NCI-H2171 (cell line): ENCODE data around the gene ARFRP1.

Source experiments
- DNase-seq: peaks from one replicate; lab custom pipeline; 2025; lab: John Stamatoyannopoulos, UW

The ARFRP1 gene

DNA sequence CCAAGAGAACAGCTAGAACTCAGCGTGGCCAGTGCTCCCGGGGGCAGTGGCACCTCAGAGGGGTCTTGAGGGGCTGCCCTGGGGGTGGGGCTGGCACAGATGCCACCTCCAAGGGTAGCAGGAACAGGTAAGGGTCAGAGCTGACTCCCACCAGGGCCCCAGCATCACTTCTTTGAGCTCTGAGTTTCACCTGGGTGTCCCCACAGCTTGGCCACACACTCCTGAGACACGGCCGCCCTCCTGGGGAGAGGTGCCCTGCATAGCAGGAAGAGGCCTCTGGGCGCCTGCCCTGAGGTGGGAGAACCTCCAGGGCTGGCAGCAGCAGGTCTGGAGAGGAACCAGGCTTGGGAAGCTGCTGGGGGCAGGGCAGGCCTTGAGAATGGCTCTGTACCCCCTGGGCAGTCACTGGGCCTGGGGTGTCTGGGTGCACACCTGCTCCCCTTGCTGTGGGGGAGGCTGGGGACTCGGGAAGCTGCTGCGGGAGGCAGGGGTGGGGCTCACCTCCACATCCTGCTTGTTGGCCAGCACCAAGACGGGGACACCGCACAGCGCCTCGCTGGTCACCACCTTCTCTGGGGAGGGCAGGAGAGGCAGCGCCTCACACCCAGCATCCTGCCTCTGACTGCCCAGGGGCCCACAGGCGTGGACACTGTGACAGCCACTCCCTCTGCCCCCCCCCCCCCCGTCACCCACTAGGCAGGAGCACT is 6.3 kb downstream of the ARFRP1 start:
- DNase-seq = no peak

DNA sequence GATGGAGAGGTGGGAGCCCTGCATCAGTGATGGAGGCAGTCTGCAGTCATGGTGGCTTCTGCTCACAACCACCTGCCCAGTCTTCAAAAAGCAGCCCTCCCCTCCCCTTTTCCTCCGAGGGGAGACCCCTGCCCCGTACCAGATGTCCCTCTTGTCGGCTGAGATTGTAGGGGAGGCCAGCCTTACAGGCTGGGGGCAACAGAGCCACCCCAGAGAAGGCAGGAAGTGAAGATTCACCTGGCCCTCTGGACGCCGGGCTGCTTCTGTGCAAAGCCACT is 6.8 kb downstream of the ARFRP1 start:
- DNase-seq = no peak

DNA sequence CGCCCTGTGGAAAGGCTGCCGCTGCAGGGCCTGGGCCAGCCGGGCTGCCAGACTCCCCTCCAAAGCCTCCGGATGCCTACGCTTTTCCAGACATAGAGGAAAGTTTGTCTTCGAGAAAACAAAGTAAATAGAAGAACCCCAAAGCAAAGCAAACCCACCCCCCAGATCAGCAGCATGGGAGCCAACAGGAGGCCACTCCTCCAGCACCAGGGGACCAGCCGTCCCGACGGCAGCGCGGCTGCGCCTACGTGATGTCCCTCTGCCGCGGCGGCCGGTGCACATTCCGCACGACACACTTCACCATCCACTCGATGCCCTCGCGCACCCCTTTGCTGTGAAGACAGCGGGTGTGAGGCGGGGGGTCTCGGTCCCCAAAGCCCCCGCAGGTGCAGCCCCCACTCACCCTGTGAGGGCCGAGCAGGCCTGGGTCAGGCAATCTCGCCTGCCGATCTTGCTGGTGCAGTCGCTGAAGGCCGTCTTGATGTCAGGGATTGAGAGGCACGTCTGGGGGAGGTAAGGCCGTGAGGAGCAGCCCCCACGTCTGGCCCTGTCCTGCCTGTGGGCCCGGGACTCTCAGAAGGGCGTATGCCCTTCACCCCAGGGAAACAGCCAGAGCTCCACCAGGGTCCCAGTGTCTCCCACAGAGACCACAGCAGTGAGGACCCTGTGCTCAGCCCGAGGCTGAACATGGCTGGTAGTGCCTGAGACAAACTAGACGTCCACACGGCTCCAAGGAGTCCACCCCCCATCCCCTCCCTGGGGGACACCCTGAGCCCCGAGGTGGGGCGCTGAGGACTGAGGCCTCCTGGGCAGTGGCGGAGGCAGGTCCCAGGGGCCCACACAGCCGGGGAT is 7.4 kb downstream of the ARFRP1 start:
- DNase-seq = no peak

DNA sequence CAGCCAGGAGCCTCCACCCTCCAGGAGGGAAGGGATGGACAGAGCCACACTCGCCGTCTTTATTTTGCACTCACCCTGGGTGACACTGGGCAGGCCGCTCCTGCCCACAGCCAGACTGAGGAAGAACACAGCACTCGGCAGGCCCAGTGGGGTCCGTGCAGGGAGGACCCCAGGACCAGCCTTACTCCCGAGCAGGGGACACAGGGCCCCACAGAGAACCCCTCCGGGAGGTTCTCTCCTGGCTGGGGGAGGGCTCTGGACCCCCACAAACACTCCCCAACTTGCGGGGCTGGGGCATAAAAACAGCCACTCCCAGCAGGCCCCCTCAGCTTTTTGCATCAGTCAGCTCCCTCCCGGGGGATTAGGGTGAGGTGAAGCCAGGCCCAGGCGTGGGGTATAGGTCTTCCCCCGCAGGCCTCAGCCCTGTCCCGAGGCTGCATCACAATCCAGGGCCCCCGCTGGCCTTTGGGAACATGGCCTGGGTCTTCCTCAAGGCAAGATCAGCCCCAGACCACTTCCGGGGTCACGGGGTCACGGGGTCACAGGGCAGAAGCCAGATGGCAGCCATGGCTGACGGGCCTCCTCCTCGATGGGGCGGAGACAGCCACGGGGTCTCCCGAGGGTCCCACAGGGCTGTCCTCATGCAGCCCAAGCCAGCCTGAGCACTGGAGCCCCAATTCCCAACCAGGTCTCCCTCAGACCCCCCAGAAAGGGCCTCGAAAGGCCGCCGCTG is 8.1 kb downstream of the ARFRP1 start:
- no peak for DNase-seq

DNA sequence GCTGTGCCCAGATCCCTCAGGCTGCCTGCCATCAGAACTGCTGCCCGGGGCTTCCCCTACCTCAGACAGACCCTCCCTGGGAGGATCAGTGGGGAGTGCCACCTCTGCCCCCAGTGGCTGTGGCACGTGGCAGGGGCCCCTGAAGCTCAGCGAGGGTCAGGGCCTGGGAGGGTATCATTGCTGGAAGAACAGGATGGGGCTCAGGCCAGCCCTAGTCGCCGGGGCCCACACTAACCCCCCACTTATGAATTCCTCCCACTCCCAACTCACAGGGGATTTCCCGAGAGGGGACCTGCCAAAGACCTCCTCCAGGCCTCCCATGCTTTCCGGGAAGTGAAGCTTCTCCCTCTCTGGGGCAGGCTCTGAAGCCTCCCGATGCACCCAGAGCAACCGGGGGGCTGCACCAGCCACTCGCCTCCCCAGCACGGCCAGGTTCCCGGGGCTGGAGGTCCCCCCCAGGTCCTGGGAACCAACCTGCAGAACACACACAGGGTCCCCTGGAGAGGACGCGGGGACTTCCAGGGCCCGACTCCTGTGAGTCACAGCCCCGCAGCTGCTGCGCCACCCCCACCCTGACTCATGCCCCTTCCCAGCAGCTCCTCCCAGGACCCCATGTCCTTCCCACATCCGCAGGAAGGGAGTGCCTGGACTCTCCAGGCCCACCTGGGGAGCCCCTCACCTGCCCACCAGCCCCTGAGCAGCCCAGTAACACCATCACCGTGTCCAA is 8.9 kb downstream of the ARFRP1 start:
- DNase-seq = no peak

DNA sequence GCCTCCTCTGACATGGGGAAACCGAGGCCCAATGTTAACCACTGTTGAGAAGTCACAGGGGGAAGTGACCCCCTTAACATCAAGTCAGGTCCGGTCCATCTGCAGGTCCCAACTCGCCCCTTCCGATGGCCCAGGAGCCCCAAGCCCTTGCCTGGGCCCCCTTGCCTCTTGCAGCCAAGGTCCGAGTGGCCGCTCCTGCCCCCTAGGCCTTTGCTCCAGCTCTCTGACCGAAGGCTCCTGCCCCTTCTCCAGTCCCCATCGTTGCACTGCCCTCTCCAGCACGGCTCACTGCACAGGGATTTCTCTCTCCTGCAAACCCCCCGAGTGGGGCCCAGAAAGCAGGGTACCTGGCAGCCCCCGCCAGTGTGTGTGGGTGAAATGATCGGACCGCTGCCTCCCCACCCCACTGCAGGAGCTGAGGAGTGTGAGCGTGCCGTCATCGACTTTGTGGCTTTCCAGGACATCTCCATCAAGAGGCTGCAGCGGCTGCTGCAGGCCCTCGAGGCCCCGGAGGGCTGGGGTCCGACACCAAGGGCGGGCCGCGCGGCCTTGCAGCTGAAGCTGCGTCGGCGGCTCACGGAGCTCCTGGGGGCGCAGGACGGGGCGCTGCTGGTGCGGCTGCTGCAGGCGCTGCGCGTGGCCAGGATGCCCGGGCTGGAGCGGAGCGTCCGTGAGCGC is 9.8 kb downstream of the ARFRP1 start:
- DNase-seq = no peak

DNA sequence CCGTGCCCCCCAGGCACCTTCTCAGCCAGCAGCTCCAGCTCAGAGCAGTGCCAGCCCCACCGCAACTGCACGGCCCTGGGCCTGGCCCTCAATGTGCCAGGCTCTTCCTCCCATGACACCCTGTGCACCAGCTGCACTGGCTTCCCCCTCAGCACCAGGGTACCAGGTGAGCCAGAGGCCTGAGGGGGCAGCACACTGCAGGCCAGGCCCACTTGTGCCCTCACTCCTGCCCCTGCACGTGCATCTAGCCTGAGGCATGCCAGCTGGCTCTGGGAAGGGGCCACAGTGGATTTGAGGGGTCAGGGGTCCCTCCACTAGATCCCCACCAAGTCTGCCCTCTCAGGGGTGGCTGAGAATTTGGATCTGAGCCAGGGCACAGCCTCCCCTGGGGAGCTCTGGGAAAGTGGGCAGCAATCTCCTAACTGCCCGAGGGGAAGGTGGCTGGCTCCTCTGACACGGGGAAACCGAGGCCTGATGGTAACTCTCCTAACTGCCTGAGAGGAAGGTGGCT is 10.4 kb downstream of the ARFRP1 start:
- no peak for DNase-seq

DNA sequence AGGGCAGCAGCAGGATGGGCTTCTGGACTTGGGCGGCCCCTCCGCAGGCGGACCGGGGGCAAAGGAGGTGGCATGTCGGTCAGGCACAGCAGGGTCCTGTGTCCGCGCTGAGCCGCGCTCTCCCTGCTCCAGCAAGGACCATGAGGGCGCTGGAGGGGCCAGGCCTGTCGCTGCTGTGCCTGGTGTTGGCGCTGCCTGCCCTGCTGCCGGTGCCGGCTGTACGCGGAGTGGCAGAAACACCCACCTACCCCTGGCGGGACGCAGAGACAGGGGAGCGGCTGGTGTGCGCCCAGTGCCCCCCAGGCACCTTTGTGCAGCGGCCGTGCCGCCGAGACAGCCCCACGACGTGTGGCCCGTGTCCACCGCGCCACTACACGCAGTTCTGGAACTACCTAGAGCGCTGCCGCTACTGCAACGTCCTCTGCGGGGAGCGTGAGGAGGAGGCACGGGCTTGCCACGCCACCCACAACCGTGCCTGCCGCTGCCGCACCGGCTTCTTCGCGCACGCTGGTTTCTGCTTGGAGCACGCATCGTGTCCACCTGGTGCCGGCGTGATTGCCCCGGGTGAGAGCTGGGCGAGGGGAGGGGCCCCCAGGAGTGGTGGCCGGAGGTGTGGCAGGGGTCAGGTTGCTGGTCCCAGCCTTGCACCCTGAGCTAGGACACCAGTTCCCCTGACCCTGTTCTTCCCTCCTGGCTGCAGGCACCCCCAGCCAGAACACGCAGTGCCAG is 11.0 kb downstream of the ARFRP1 start, which contains the start of gene TNFRSF6B:
Gene TNFRSF6B, plus strand, starts transcription at position 25 of the 729 bp plus-strand sequence. Its CDS starts 116 bp downstream, at position 141.
- DNase-seq = no peak

DNA sequence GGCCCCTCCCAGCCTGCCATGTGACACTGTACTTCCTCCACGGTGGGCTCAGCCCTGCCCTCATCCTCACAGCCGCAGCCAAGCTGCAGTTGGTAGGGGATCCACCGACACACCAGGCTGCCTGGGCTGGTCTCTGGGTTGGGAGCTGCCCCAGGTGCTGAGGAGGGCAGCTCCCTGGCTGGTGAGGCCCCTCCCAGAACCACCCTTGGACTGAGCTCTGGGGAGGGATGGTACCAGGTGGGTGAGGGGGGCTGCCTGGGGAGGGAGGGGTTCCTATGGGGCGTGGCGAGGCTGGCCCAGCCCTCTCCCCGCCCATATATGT is 11.5 kb downstream of the ARFRP1 start:
- DNase-seq = no peak

DNA sequence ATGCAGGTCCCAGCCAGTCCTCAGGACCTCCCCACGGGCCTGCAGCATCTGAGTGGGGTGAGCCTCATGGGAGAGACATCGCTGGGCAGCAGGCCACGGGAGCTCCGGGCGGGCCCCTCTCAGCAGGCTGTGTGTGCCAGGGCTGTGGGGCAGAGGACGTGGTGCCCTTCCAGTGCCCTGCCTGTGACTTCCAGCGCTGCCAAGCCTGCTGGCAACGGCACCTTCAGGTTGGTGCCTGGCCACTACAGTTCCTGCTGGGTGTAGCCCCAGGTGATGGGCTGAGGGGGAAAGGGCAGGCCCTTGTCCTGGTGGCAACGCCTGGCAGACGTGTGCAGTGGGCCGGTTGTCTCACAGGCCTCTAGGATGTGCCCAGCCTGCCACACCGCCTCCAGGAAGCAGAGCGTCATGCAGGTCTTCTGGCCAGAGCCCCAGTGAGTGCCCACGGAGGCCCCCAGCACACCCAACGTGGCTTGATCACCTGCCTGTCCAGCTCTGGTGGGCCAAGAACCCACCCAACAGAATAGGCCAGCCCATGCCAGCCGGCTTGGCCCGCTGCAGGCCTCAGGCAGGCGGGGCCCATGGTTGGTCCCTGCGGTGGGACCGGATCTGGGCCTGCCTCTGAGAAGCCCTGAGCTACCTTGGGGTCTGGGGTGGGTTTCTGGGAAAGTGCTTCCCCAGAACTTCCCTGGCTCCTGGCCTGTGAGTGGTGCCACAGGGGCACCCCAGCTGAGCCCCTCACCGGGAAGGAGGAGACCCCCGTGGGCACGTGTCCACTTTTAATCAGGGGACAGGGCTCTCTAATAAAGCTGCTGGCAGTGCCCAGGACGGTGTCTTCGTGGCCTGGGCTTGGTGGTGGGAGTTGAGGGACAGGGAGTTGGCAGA is 12.1 kb downstream of the ARFRP1 start:
- DNase-seq = no peak

DNA sequence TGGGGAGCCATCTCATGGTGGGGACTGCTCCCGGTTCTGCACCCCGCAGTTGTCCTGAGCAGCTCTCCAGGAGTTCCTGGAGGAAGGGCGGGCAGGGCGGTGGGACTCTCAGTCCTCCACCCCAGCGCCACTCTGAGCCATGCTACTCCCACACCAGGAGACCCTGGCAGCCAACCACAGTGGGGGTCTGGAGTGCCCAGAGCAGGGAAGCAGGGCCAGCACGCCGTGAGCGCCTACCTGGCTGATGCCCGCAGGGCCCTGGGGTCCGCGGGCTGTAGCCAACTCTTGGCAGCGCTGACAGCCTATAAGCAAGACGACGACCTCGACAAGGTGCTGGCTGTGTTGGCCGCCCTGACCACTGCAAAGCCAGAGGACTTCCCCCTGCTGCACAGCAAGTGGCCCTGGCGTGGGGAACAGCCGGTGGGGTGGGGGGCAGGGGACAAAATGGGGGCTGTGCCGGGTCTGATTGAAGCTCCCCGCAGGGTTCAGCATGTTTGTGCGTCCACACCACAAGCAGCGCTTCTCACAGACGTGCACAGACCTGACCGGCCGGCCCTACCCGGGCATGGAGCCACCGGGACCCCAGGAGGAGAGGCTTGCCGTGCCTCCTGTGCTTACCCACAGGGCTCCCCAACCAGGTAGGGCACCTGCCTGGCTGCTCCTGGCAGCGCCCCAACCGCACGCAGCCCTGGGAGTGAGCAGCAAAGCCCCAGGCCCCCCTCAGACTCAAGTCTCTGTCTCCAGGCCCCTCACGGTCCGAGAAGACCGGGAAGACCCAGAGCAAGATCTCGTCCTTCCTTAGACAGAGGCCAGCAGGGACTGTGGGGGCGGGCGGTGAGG is 13.0 kb downstream of the ARFRP1 start:
- no peak for DNase-seq

DNA sequence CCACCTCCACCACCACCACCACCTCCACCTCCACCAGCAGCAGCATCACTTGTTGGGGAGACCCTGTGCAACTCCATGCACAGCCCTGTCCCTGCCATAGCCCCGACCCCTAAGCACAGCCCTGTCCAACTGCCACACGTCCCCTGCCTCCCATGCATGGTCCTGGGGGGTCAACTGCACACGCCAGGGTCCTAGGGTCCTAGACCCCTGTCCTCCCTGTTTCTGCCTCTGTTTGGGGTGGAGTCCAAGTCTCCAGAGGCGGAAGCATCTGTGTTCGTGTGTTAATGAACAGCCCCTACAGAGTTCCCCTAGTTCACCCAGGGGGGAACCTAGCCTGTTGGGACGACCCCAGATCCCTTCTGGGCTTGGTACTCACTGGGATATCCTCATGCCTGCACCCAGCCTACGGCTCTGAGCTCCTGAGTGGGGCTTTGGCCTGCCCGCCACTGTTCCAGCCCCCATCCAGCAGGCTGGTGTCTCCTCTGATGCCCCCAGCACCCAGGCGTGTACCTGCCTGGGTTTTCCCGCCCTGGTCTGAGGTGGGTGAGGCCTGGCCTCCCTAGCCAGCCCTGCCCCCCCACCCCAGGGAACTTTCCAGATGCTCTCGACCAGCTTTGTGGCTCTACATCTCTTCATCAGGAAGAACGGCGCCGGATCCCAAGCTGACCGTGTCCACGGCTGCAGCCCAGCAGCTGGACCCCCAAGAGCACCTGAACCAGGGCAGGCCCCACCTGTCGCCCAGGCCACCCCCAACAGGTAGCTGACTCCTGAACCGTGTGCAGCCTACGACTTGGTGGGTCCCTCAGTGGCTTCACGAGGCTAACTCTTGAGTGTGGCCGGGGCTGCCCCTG is 13.8 kb downstream of the ARFRP1 start:
- no peak for DNase-seq

DNA sequence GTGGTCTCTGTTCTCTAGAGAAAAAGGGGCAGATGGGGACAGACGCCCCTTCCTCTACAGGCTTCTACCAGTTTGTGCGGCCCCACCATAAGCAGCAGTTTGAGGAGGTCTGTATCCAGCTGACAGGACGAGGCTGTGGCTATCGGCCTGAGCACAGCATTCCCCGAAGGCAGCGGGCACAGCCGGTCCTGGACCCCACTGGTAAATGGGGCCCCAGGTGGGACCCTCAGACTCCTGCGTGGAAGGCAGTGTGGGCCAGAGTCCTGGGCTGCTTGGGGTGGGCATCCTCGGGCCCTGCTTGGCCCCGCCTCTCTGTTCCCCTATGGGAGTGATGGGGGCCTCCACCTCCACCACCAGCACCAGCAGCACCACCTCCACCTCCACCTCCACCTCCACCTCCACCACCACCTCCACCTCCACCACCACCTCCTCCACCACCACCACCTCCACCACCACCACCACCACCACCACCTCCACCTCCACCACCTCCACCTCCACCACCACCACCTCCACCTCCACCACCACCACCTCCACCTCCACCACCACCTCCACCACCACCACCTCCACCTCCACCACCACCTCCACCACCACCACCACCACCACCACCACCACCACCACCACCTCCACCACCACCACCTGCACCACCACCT is 14.6 kb downstream of the ARFRP1 start:
- DNase-seq = no peak

DNA sequence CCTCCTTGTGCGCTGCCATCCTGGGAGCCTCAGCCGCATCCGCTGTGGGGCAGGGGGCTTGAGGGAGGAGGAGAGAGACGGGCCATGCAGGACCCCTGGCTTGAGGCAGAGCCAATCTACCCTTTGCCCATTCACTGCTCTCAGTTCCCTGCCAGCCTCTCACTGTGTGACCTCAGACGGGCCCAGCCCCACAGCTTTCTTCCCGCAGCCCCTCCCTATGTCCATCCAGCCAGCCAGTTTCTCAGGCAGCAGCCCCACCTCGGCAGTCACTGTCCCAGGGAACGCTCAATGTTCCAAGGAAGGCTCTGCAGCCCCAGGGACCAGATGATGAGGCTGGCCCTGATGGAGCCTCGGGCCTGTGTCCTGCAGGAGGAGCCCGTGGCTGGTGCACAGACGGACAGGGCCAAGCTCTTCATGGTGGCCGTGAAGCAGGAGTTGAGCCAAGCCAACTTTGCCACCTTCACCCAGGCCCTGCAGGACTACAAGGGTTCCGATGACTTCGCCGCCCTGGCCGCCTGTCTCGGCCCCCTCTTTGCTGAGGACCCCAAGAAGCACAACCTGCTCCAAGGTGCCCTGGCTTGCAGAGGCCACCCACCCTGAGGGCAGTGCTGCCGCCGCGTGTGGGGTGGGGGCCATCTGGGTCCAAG is 15.2 kb downstream of the ARFRP1 start:
- no peak for DNase-seq

DNA sequence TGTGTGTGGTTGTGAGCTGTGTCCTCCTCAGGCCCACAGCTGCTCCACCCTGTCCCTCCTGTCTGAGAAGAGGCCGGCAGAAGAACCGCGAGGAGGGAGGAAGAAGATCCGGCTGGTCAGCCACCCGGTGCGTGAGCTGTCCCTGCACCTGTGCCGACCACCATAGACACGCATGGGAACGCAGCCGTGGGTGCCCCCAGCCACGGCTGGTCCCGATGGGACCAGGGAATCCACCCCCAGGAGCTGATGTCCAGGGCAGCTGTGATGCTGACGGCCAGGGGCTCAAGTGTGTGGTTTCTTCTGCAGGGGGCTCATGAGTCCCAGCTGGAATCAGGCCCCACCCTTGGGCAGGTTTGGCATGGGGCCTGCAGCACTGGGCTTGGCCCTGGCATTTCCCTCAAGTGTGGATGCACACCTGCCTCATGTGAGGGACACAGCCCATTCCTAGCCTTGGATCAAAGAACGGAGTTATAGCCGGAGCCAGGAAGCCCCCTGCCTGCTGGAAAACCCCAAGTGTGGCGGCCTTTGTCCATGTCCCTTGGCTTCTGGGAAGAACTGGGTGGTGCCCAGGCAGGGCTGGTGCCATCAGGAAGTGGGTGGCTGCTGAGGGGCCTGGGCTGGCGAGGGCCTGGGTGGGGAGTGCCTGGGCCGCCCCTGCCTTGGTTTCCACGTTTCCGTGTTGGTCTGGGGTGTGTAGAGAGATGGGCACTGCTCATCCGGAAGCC is 15.9 kb downstream of the ARFRP1 start:
- DNase-seq = no peak
